Progenitor cell of endocrine pancreas (in vitro differentiated cells): Measurements from ENCODE around the gene SNX13. TPM values are rescaled to one million over a fixed set of nuclear protein-coding genes. Genes with fewer than 3 reads are reported as not detected.

Experiments used
- DNase-seq: peaks from one replicate; pipeline ENCODE4 v3.0.0; 2021; ENCODE audit warnings: low spot score; ENCODE audit not compliant: unreplicated experiment
- H3K27ac Mint-ChIP-seq: 2 replicates; pipeline ENCODE4 v1.8.0; 2021; ENCODE audit warnings: mild to moderate bottlenecking, moderate library complexity, mixed read lengths
- H3K27me3 Mint-ChIP-seq: 2 replicates; pipeline ENCODE4 v1.8.0; 2021; ENCODE audit warnings: mixed read lengths
- H3K36me3 Mint-ChIP-seq: 2 replicates; pipeline ENCODE4 v1.8.0; 2022; ENCODE audit warnings: mixed read lengths; ENCODE audit not compliant: insufficient read depth
- H3K4me1 Mint-ChIP-seq: 2 replicates; pipeline ENCODE4 v1.8.0; 2021; ENCODE audit warnings: low read depth, mixed read lengths
- H3K4me3 Mint-ChIP-seq: 2 replicates; pipeline ENCODE4 v1.8.0; 2021; ENCODE audit warnings: low read depth, mild to moderate bottlenecking, moderate library complexity, mixed read lengths
- H3K9me3 Mint-ChIP-seq: 2 replicates; pipeline ENCODE4 v1.8.0; 2021; ENCODE audit warnings: low read depth, mixed read lengths
- total RNA-seq: library from RNA; stranded (reverse); gene quantifications from 2 replicates; pipeline ENCODE4 v1.2.1, GENCODE V29; 2021
- TF ChIP-seq, protein P1 (sequence below): fragments of 200-600 bp; sonication (generic); IDR thresholded peaks from one replicate; pipeline ENCODE4 v1.5.0; 2021; ENCODE audit warnings: antibody characterized with exemption, mild to moderate bottlenecking; ENCODE audit not compliant: unreplicated experiment

Gene SNX13
- total RNA-seq, 1 donor from 2014 or later, result 48.5 TPM

DNA sequence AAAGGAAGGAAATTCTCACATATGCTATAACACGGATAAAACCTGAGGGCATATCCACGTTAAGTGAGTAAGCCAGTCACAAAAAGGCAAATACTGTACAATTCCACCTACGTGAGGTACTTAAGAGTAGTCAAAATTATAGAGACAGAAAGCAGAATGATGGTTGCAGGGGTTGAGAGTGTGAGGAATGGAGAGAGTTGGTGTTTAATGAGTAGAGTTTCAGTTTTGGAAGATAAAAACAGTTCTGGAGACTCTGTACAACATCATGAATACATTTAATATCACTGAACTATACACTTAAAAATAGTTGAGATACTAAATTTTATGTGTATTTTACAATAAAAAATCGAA lies 95.1 kb downstream of the SNX13 start:
- TF ChIP-seq, protein P1, sequence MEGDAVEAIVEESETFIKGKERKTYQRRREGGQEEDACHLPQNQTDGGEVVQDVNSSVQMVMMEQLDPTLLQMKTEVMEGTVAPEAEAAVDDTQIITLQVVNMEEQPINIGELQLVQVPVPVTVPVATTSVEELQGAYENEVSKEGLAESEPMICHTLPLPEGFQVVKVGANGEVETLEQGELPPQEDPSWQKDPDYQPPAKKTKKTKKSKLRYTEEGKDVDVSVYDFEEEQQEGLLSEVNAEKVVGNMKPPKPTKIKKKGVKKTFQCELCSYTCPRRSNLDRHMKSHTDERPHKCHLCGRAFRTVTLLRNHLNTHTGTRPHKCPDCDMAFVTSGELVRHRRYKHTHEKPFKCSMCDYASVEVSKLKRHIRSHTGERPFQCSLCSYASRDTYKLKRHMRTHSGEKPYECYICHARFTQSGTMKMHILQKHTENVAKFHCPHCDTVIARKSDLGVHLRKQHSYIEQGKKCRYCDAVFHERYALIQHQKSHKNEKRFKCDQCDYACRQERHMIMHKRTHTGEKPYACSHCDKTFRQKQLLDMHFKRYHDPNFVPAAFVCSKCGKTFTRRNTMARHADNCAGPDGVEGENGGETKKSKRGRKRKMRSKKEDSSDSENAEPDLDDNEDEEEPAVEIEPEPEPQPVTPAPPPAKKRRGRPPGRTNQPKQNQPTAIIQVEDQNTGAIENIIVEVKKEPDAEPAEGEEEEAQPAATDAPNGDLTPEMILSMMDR, result no peak
- Mint-ChIP-seq H3K4me3 (no peak overlapping the region), H3K4me1 (peaks cover 8% of the 10 kb centered on the region), H3K36me3 (peaks cover 29% of the 10 kb centered on the region), H3K27ac (peak overlapping the region; percentile 25), H3K9me3 (peaks cover 5% of the 10 kb centered on the region), H3K27me3 (no peaks in the 10 kb centered on the region)
- no peak for DNase-seq

DNA sequence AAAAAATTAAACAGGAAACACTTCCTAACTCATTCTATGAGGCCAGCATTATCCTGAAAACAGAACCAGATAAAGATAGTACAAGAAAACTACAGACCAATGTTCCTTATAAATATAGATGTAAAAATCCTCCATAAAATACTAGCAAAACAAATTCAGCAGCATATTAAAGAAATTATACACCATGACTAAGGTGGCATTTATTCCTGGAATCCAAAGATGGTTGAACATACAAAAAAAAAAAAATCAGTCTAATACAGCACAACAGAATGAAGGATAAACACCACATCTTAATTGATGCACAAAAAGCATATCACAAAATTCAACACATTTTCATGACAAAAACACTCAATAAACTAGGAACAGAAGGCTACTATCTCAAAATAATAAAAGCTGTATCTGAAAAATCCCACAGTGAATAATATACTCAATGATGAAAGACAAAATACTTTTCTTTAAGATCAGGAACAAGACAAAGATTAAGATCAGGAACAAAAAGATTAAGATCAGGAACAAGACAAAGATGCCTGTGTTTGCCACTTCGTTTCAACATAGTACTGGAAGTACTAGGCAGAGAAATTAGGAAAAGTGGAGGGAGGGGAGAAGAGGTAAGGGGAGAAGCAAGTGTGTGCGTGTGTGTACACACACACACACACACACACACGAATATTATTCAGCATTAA lies 95.6 kb downstream of the SNX13 start:
- peaks cover 8% of the 10 kb centered on the region for H3K4me1 Mint-ChIP-seq
- H3K27me3 Mint-ChIP-seq, result no peaks in the 10 kb centered on the region
- no peak for DNase-seq
- peaks cover 5% of the 10 kb centered on the region for H3K9me3 Mint-ChIP-seq
- H3K27ac Mint-ChIP-seq, result peak overlapping the region; percentile 25
- peaks cover 28% of the 10 kb centered on the region for H3K36me3 Mint-ChIP-seq
- no peak overlapping the region for H3K4me3 Mint-ChIP-seq
- TF ChIP-seq, protein P1, result no peak

DNA sequence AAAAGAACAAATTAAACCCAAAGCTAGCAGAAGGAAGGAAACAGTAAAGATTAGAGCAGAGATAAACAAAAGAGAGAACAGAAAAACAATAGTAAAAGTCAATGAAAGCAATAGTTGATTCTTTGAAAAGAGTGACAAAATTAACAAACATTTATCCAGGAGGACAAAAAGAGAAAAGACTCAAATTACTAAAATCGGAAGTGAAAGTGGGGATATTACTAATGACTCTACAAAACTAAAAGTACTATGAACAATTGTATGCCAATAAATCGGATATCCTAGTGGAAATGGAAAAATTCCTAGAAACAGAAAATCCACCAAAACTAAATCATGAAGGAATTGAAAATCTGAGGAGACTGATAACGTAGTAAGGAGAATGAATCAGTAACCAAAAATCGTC lies 96.3 kb downstream of the SNX13 start:
- Mint-ChIP-seq H3K27me3 (no peaks in the 10 kb centered on the region), H3K4me1 (peaks cover 8% of the 10 kb centered on the region), H3K36me3 (peaks cover 25% of the 10 kb centered on the region), H3K4me3 (no peak overlapping the region), H3K9me3 (peaks cover 4% of the 10 kb centered on the region), H3K27ac (no peak overlapping the region)
- TF ChIP-seq, protein P1, result no peak
- no peak for DNase-seq

DNA sequence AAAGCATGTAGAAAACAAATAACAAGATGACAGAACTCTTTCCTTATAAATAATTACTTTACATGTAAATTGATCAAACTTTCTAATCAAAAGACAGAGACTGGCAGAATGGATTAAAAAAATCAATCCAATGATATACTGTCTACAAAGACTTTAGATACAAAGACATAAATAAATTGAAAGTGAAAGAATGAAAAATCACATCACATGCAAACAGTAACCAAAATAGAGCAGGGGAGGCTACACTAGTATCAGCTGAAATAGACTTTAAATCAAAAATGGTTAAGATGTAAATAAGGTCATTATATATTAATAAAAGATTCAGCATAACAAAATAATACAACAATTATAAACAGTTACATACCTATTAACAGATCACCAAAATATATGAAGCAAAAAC lies 97.3 kb downstream of the SNX13 start:
- Mint-ChIP-seq H3K9me3 (no peaks in the 10 kb centered on the region), H3K27me3 (no peaks in the 10 kb centered on the region), H3K4me1 (peaks cover 8% of the 10 kb centered on the region), H3K27ac (no peak overlapping the region), H3K36me3 (peaks cover 20% of the 10 kb centered on the region), H3K4me3 (no peak overlapping the region)
- no peak for DNase-seq
- TF ChIP-seq, protein P1, result no peak

DNA sequence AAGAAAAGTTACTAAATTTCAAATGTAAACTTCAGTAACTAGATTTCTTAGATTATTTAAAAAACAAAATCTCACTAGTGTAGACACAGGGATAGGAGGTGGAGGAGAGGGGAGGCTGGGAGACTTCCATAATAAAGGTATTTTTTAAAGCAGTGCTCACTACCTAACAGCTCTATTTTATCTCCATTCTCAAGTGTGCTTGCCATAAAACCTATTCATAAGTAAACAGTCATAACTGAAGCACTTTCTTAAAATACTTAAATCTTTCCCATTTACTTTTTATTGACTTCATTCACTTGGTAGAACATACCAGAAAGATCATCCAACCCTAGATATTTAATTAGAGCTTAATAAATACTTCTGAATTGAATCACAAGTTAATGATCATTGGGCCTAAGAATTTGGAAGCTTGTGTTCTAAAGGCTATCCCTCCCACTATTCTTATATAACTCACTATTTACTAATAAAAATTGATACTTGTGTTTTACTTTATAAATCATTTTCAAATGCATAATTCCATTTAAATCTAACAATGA lies 107.4 kb downstream of the SNX13 start:
- no peak overlapping the region for H3K4me3 Mint-ChIP-seq
- no peak overlapping the region for H3K27ac Mint-ChIP-seq
- peaks cover 1% of the 10 kb centered on the region for H3K36me3 Mint-ChIP-seq
- H3K27me3 Mint-ChIP-seq, result no peaks in the 10 kb centered on the region
- no peaks in the 10 kb centered on the region for H3K4me1 Mint-ChIP-seq
- no peaks in the 10 kb centered on the region for H3K9me3 Mint-ChIP-seq
- TF ChIP-seq, protein P1, result no peak
- no peak for DNase-seq
